ENCODE results near the gene MLYCD.

MLYCD gene

DNA sequence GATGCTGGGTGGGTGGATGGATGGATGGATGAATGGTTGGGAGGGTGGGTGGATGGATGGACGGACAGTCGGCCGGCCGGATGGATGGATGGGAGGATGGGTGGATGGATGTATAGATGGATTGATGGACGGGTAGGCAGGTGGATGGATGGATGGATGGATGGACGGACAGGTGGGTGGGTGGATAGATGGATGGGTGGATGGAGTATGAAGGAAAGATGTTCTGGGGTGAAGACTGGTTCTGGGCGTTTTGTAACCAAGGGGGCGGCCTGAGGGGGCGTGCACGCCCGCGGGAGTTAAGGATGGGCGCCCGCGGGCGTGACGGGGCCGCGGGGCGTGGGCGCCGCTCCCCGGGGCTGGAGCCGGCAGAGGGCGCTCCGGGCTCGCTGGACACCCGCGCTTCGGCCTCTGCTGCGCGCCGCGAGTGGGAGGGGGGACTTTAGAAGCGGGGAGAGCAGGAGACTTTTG, 69.0 kb downstream of the MLYCD start, which contains the start of gene NECAB2:
TSS of gene NECAB2 (plus strand) at position 407 of the 468 bp plus-strand sequence. CDS start 405 bp downstream, outside the sequence.
- H4K20me1 ChIP-seq, result no peaks in the 10 kb centered on the region
- no peak within 1 kb of the TSS for H3K4me3 ChIP-seq
- H3K9ac ChIP-seq, result no peak within 1 kb of the TSS
- no peak within 1 kb of the TSS for H3K4me2 ChIP-seq
- peaks cover 23% of the 10 kb centered on the region for H3K27me3 ChIP-seq
- H3K27ac ChIP-seq, result no peak within 1 kb of the TSS
- H3K9me3 ChIP-seq, result no peaks in the 10 kb centered on the region
- TF ChIP-seq Cebpa-rat (IDR thresholded peaks at IDR 0.05), result no peak
- H3K36me3 ChIP-seq, result no peaks in the 10 kb centered on the region
- H3K4me1 ChIP-seq, result no peaks in the 10 kb centered on the region

DNA sequence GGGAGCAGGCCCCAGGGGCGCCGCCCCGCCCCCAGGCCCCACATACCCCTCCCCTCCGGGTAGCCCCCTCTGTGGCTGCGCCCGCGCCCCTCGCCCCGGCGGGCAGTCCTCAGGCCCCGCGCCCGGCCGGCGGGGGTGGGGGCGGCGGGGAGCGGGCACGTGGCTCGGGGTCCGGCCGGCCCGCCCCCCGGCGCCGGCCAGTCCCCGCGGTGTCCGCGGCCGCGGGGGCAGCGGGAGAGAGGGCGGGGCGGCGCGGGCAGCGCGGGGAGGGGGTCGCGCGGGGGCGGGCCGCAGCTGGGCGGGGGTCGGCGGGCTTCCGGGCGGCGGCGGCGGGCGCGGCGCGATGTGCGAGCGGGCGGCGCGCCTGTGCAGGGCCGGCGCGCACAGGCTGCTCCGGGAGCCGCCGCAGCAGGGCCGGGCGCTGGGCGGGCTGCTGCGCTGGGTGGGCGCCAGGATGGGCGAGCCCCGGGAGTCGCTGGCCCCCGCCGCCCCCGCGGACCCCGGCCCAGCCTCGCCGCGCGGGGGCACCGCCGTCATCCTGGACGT, 69.5 kb downstream of the MLYCD start:
- no peak for TF ChIP-seq Cebpa-rat (IDR thresholded peaks at IDR 0.05)
- no peak overlapping the region for H3K9ac ChIP-seq
- H4K20me1 ChIP-seq, result no peaks in the 10 kb centered on the region
- H3K27me3 ChIP-seq, result peaks cover 23% of the 10 kb centered on the region
- no peaks in the 10 kb centered on the region for H3K4me1 ChIP-seq
- H3K27ac ChIP-seq, result no peak overlapping the region
- H3K9me3 ChIP-seq, result no peaks in the 10 kb centered on the region
- H3K4me3 ChIP-seq, result no peak overlapping the region
- H3K4me2 ChIP-seq, result no peak overlapping the region
- H3K36me3 ChIP-seq, result no peaks in the 10 kb centered on the region

DNA sequence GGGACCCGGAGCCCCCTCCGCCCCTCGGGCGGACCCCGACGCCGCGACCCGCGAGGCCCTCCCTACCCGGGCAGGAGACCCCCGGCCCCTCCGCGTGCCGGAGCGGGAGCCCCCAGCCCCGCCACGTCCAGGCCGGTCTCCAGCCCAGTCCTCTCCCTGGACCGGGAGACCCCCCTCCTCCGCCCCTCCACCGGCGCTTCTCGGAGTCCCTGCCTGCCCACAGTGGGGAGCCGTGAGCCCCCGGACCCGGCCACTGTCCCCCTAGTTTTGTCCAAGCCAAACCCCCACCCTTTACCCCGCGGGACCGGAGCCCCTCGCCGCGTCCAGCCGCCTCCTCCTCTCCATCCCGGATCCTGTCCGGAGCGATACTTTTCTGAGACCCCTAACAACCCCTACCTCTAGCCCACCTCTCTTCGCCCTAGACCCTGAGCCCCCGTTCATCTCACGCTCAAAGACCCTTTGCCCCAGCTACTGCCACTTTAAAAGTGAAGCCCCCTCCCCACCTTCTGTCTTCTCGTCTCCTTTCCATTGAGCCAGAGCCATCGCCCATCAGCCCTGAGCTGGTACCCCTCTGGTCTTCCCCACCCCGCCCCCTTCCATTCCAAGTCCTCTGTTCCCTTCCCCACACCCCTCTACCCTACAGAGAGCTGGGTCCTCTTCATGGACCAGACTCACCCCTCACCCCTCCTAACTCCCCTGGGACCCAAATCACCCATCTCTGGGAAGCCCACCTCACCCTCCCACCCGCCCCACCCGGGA, 70.2 kb downstream of the MLYCD start:
- no peak for TF ChIP-seq Cebpa-rat (IDR thresholded peaks at IDR 0.05)

DNA sequence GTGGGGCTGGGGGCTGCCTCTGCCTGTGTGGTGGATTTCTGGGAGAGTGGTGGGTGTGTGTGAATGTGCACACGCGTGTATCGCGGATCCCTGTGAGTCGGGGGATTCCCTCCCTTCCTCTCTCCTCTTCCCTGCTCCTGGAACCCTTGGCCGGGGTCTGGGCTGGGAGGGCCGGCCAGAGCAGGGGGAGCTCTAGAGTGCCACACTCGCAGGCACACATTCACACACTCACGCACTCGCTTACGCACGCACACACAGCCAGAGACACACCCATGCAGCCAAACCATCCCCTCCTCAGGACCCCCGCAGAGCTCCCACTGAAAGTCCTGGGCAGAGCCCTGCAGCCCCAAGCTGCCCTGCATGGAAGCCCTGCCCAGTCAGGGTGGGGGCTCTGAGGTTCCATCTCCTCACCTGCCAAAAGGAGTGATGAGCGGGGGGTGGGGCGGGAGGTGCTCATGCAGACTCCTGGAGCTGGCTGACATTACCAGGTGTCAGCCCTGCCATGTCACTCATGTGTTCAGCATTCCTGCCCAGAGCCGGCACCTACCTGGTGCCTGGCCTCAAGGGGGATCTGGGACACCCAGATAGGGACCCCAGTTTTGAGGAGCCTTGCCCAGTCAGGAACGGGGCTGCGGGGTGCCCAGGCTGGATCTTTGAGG, 71.0 kb downstream of the MLYCD start:
- Histone ChIP-seq H3K9me3 (no peaks in the 10 kb centered on the region), H3K36me3 (no peaks in the 10 kb centered on the region), H3K9ac (no peak overlapping the region), H3K4me2 (no peak overlapping the region), H3K4me3 (no peak overlapping the region), H4K20me1 (no peaks in the 10 kb centered on the region), H3K27ac (no peak overlapping the region), H3K4me1 (peaks cover 12% of the 10 kb centered on the region; the same call in 1 of the 2 replicates), H3K27me3 (peaks cover 23% of the 10 kb centered on the region)
- no peak for TF ChIP-seq Cebpa-rat (IDR thresholded peaks at IDR 0.05)

More for the DNA sequence above, 70.2 kb downstream of the MLYCD start:
- no peak overlapping the region for H3K9ac ChIP-seq
- H3K27ac ChIP-seq, result no peak overlapping the region
- H3K4me1 ChIP-seq, result peaks cover 3% of the 10 kb centered on the region; the same call in 1 of the 2 replicates
- H4K20me1 ChIP-seq, result no peaks in the 10 kb centered on the region
- H3K4me2 ChIP-seq, result no peak overlapping the region
- no peaks in the 10 kb centered on the region for H3K9me3 ChIP-seq
- H3K36me3 ChIP-seq, result no peaks in the 10 kb centered on the region
- peaks cover 23% of the 10 kb centered on the region for H3K27me3 ChIP-seq
- H3K4me3 ChIP-seq, result no peak overlapping the region

DNA sequence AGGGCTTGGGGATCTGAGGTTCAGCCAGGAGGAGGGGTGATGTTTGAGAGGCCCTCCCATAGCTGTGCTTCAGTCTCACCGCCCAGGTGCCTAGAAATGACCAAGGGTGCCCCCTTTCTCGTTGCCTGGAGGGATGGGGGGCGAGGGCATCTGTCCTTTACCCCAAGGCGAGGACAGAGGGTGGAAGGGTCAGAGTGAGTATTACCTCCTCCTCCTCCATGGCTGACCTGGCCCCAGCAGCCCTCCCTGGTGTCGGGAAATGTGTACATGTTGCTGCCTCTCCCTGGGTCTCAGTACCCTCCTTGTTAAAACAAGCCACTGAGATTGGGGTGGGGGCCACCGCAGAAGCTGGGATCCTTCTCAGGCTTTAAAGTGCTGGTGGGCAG, 71.5 kb downstream of the MLYCD start:
- Histone ChIP-seq H3K27ac (no peak overlapping the region), H3K4me2 (no peak overlapping the region), H3K27me3 (peaks cover 23% of the 10 kb centered on the region), H3K4me3 (no peak overlapping the region), H3K4me1 (peaks cover 12% of the 10 kb centered on the region; the same call in 1 of the 2 replicates), H4K20me1 (no peaks in the 10 kb centered on the region), H3K9me3 (no peaks in the 10 kb centered on the region), H3K36me3 (no peaks in the 10 kb centered on the region), H3K9ac (no peak overlapping the region)
- no peak for TF ChIP-seq Cebpa-rat (IDR thresholded peaks at IDR 0.05)

GRCh38 chr16:83971165-83972130, 72.5 kb downstream of the MLYCD start:
- Histone ChIP-seq H3K27ac (no peak overlapping the region), H3K4me2 (no peak overlapping the region), H3K4me1 (peaks cover 12% of the 10 kb centered on the region; the same call in 1 of the 2 replicates), H3K27me3 (peaks cover 23% of the 10 kb centered on the region), H3K36me3 (no peaks in the 10 kb centered on the region), H3K9ac (no peak overlapping the region), H3K4me3 (no peak overlapping the region), H3K9me3 (no peaks in the 10 kb centered on the region), H4K20me1 (no peaks in the 10 kb centered on the region)
- no peak for TF ChIP-seq Cebpa-rat (IDR thresholded peaks at IDR 0.05)

DNA sequence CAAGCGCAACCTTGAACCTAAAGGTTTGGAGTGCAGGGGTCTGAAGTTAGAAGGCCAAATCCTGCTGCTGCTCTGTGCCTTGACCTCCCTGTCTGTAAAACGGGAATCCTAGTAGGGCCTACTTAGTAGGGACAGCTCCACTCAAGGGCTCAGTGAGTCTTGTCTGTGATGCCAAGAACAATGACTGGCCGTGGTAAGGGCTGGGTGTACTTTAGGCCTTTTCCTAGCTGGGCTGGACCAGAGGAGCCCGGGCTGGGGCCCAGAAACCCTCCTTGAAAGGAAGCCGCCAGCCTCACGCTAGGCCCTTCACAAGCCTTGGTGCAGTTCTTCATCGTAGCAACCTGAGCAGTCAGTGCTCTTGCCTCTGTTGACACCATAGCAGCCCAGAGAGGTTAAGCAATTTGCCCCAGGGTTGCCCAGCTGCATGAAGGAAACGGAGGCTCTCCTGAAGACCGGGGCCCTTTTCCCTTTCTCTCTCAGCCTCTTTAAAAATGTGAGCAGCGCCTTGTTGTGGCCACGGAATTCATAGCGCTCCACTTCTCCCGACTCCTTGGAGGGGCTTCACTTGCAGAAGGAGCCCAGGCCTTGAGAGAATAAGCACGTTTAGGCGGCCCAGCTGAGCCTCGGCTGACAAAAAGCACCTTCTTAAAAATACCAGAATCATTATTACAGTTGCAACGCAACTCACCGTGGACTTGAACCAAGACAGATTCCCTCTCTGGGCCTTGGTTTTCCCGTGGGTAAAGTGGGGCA, 73.5 kb downstream of the MLYCD start:
- Histone ChIP-seq H3K4me3 (no peak overlapping the region), H3K4me2 (no peak overlapping the region), H3K27ac (no peak overlapping the region), H4K20me1 (no peaks in the 10 kb centered on the region), H3K27me3 (peaks cover 23% of the 10 kb centered on the region), H3K9ac (no peak overlapping the region), H3K9me3 (peaks cover 2% of the 10 kb centered on the region), H3K36me3 (no peaks in the 10 kb centered on the region), H3K4me1 (peaks cover 12% of the 10 kb centered on the region; the same call in 1 of the 2 replicates)
- no peak for TF ChIP-seq Cebpa-rat (IDR thresholded peaks at IDR 0.05)

DNA sequence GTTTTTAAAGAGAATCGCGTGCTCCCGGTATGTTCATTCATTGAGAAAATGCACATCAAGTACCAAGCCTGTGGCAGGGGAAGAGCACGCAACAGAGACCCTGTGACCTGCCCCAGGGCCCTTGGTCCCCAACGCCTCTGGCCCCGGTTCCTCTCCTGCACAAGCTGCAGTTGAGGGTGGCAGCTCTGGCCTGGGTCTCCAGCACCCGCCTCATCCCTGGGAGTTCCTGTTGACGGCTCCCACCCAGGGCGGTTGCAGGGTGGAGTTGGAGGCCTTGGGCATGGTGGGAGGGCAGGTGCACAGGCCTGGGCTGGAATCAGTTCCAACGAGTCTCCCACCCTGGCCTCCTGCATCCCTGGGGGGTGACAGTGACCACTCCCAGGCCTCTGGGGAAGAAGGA, 74.2 kb downstream of the MLYCD start:
- H3K9me3 ChIP-seq, result peaks cover 8% of the 10 kb centered on the region
- no peak overlapping the region for H3K9ac ChIP-seq
- no peak for TF ChIP-seq Cebpa-rat (IDR thresholded peaks at IDR 0.05)
- H3K4me1 ChIP-seq, result peaks cover 12% of the 10 kb centered on the region; the same call in 1 of the 2 replicates
- H3K27me3 ChIP-seq, result peaks cover 19% of the 10 kb centered on the region
- no peaks in the 10 kb centered on the region for H3K36me3 ChIP-seq
- no peaks in the 10 kb centered on the region for H4K20me1 ChIP-seq
- no peak overlapping the region for H3K4me3 ChIP-seq
- H3K4me2 ChIP-seq, result no peak overlapping the region
- no peak overlapping the region for H3K27ac ChIP-seq

Data from BLaER1 (cell line).